K562 (cell line): ENCODE measurements around the gene RAI1. TPM values are rescaled to one million over a fixed set of nuclear protein-coding genes. Genes with fewer than 3 reads are reported as not detected.

Experiments used
- CHD4 ChIP-seq: fragments of 200-600 bp; sonication (generic); IDR thresholded peaks from 3 replicates; pipeline ENCODE4 v1.6.1; 2012; ENCODE audit warnings: low read depth, mild to moderate bottlenecking, mixed read lengths, low read length, inconsistent platforms; ENCODE audit not compliant: insufficient read depth, insufficient replicate concordance, poor library complexity, severe bottlenecking
- HMGXB4 ChIP-seq: sonication (generic); formaldehyde crosslinking; IDR thresholded peaks from 2 replicates; pipeline ENCODE4 v1.8.1; 2023; ENCODE audit warnings: mild to moderate bottlenecking, missing genetic modification reagents
- HNRNPL ChIP-seq: fragments of 200-400 bp; formaldehyde crosslinking; IDR thresholded peaks from 2 replicates; pipeline ENCODE4 v1.6.1; 2017; ENCODE audit warnings: low read depth, mild to moderate bottlenecking, low read length
- NBN ChIP-seq: fragments of 450-650 bp; IDR thresholded peaks from 2 replicates; pipeline ENCODE4 v1.6.1; 2016; ENCODE audit warnings: low read depth, mild to moderate bottlenecking
- SMAD2 ChIP-seq: fragments of 150-350 bp; IDR thresholded peaks from 2 replicates; pipeline ENCODE4 v1.6.1; 2014; ENCODE audit warnings: low read depth, mild to moderate bottlenecking, low read length
- SMARCC2 ChIP-seq: fragments of 450-650 bp; IDR thresholded peaks from 2 replicates; pipeline ENCODE4 v1.6.1; 2017; ENCODE audit warnings: antibody characterized with exemption, moderate library complexity, mild to moderate bottlenecking, low read depth
- polyA plus RNA-seq, 8 experiments: library from polyadenylated mRNA; depleted of rRNA in 4 of 8; stranded (reverse) in 5 of 8; unstranded in 3 of 8; fragments of >200 nt; fragmentation: Nextera tagmentation in 2 of 8; fragmentation: Illumina TruSeq in 1 of 8; extraction: Ambion mirVana in 2 of 8; extraction: Trizol in 1 of 8; gene quantifications; 2 replicates each; pipeline versions ENCODE4 v1.2.1 to v1.2.3, GENCODE V29; 2011 to 2014; ENCODE audit warnings: inconsistent platforms in 1 of 8, missing spikeins in 1 of 8
- total RNA-seq, 7 experiments: library from RNA; depleted of rRNA in 6 of 7; stranded (reverse); fragments of >200 nt in 6 of 7; fragmentation: Illumina TruSeq in 2 of 7; extraction: Trizol in 2 of 7; gene quantifications; 2 replicates each; pipeline versions ENCODE4 v1.2.1 to v1.2.3, GENCODE V29; 2011 to 2021; ENCODE audit warnings: low replicate concordance in 1 of 7
- TF ChIP-seq, protein P1 (sequence below): fragments of 450-650 bp; IDR thresholded peaks from 2 replicates; pipeline ENCODE4 v1.6.1; 2016; ENCODE audit warnings: low read depth

The RAI1 gene
- total and polyA plus RNA-seq, 9 of the 15 experiments (the other 6 are each of a cell fraction or from before 2014, with no cell fraction given): 0.68 to 19.9 (median 5.5) TPM

GRCh38 chr17:17840751-17841591 lies 159.7 kb downstream of the RAI1 start (continued):
- TF ChIP-seq, protein P1, sequence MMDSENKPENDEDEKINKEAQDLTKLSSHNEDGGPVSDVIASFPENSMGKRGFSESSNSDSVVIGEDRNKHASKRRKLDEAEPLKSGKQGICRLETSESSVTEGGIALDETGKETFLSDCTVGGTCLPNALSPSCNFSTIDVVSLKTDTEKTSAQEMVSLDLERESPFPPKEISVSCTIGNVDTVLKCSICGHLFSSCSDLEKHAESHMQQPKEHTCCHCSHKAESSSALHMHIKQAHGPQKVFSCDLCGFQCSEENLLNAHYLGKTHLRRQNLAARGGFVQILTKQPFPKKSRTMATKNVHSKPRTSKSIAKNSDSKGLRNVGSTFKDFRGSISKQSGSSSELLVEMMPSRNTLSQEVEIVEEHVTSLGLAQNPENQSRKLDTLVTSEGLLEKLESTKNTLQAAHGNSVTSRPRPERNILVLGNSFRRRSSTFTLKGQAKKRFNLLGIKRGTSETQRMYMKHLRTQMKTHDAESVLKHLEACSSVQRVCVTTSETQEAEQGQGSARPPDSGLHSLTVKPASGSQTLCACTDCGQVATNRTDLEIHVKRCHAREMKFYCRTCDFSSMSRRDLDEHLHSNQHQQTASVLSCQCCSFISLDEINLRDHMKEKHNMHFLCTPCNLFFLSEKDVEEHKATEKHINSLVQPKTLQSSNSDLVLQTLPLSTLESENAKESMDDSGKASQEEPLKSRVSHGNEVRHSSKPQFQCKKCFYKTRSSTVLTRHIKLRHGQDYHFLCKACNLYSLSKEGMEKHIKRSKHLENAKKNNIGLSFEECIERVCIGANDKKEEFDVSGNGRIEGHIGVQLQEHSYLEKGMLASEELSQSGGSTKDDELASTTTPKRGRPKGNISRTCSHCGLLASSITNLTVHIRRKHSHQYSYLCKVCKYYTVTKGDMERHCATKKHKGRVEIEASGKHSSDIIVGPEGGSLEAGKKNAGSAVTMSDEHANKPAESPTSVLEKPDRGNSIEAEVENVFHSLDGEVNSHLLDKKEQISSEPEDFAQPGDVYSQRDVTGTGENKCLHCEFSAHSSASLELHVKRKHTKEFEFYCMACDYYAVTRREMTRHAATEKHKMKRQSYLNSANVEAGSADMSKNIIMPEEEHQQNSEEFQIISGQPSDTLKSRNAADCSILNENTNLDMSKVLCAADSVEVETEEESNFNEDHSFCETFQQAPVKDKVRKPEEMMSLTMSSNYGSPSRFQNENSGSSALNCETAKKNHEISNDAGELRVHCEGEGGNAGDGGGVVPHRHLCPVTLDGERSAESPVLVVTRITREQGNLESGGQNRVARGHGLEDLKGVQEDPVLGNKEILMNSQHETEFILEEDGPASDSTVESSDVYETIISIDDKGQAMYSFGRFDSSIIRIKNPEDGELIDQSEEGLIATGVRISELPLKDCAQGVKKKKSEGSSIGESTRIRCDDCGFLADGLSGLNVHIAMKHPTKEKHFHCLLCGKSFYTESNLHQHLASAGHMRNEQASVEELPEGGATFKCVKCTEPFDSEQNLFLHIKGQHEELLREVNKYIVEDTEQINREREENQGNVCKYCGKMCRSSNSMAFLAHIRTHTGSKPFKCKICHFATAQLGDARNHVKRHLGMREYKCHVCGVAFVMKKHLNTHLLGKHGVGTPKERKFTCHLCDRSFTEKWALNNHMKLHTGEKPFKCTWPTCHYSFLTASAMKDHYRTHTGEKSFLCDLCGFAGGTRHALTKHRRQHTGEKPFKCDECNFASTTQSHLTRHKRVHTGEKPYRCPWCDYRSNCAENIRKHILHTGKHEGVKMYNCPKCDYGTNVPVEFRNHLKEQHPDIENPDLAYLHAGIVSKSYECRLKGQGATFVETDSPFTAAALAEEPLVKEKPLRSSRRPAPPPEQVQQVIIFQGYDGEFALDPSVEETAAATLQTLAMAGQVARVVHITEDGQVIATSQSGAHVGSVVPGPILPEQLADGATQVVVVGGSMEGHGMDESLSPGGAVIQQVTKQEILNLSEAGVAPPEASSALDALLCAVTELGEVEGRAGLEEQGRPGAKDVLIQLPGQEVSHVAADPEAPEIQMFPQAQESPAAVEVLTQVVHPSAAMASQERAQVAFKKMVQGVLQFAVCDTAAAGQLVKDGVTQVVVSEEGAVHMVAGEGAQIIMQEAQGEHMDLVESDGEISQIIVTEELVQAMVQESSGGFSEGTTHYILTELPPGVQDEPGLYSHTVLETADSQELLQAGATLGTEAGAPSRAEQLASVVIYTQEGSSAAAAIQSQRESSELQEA: no peak
- TF ChIP-seq SMARCC2: no peak
- TF ChIP-seq HMGXB4 (CRISPR knock-in tag): no peak
- no peak for TF ChIP-seq NBN
- no peak for TF ChIP-seq CHD4
- TF ChIP-seq SMAD2: no peak
- TF ChIP-seq HNRNPL: no peak
